Measurements from ENCODE around the gene NALCN.

The NALCN gene

DNA sequence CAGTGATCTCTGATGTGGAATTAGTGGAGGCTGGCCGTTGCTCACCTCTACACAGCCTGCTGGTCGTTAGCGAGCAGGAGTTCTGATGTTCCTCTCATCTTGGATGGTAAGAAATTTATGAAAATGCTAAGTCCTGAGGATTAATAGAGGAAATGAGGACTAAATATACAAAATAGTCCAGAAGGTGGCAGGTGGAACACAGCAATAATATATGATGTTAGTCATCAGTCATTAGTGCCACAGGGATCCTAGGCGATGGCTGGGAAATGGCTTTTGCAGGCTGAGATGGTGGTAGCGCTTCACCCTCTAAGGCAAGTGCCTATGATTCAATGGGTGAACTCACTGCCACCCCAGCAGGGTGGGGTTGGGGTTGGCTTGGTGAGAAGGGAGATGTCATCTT lies 403.1 kb downstream of the NALCN start:
- no peak for DNase-seq

DNA sequence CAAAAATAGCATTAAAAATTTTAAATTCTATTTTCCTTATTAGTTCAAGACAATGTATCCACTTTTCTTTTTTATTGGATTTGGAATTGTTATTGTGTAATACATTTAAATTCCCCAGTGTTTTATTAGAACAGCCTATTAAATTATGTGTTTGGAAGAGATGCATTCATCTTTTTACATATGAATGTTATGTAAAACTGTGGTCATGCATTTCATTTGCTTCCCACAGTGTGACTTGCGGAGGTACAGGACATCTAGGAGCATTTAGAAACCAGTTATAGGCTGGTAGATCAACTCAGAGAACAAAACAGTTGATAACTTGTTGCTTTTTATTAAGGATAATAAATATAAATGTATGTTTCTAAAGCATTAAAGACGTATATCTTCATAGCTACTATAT lies 406.2 kb downstream of the NALCN start:
- DNase-seq = no peak

DNA sequence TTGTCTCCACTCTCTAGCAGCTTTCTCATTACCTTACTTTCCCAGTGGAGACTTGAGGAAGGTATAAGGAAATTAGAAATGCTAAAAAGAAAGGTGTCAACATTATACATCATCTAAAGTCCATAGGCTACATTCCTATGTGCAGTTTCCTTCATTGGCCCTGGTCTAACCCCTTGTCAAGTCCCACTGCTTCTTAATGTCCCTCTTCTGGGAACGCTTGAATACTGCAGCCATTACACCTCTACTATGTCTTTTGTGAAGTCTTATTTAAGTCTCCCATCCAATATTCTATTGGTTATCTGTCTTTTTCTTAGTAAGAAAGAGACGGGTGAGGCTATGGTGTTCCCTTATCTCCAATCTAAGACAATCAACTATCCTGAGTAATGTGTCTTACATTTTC lies 409.1 kb downstream of the NALCN start:
- DNase-seq = no peak

Data from stimulated activated CD4-positive, alpha-beta T cell treated with anti-CD3 and anti-CD28 coated beads, Interleukin-4, amount 100 ng/mL, for 24 hours (primary cell).